Aorta (tissue), 5 donors: ENCODE data around the gene KIAA0408. TPM values are rescaled to one million over a fixed set of nuclear protein-coding genes. Genes with fewer than 3 reads are reported as not detected.
"Not testable (repeated sequence)": the region's sequence is repeated elsewhere in the genome, so short reads cannot be mapped to it uniquely, and the experiment has no call there.

ENCODE experiments used
- ATAC-seq: fragments of 200-7000 bp; cut with Tn5 transposase; one replicate; pipeline ENCODE4 v1.9.1; 2022; ENCODE audit warnings: moderate library complexity; ENCODE audit not compliant: low FRiP score
- DNase-seq, 2 donors: peaks; one replicate each; pipeline ENCODE4 v3.0.0-alpha.2; 2020
- H3K27ac ChIP-seq, 2 donors: one replicate each; pipeline ENCODE4 v1.5.1; 2013; ENCODE audit warnings: low read length in 2 of 2, mild to moderate bottlenecking in 2 of 2, moderate library complexity in 2 of 2, control low read depth in 1 of 2, inconsistent platforms in 1 of 2, low read depth in 1 of 2
- H3K27me3 ChIP-seq, 2 donors: one replicate each; pipeline ENCODE4 v1.6.1; 2013; ENCODE audit warnings: control low read depth in 1 of 2, low read length in 1 of 2, mild to moderate bottlenecking in 1 of 2, moderate library complexity in 1 of 2; ENCODE audit not compliant: insufficient read depth in 2 of 2, control insufficient read depth in 1 of 2
- H3K36me3 ChIP-seq, 2 donors: one replicate each; pipeline ENCODE4 v1.6.1; 2013; ENCODE audit warnings: control low read depth in 1 of 2, low read length in 1 of 2, mild to moderate bottlenecking in 1 of 2; ENCODE audit not compliant: insufficient read depth in 2 of 2, control insufficient read depth in 1 of 2
- H3K4me1 ChIP-seq, 2 donors: one replicate each; pipeline ENCODE4 v1.6.1; 2013; ENCODE audit warnings: low read length in 2 of 2, control low read depth in 1 of 2, mild to moderate bottlenecking in 1 of 2, moderate library complexity in 1 of 2; ENCODE audit not compliant: insufficient read depth in 2 of 2, control insufficient read depth in 1 of 2
- H3K4me3 ChIP-seq, 2 donors: one replicate each; pipeline ENCODE4 v1.5.1; 2013; ENCODE audit warnings: low read length in 2 of 2, control low read depth in 1 of 2, mild to moderate bottlenecking in 1 of 2
- H3K9me3 ChIP-seq: one replicate; pipeline ENCODE4 v1.6.1; 2013; ENCODE audit warnings: mild to moderate bottlenecking, low read length; ENCODE audit not compliant: control insufficient read depth
- WGBS, 2 donors: extraction: QIAGEN DNeasy Blood & Tissue Kit; methylation state at CpG; one replicate each; pipeline ENCODE4 v1.1.7; 2013; 5-methylcytosine and 5-hydroxymethylcytosine counted together
- intact Hi-C, 2 donors: fragments of 100-400 bp; cut with DNase I; formaldehyde crosslinking; loops; one replicate each; pipeline versions ENCODE4 v1.14.2 to v1.15.0; 2022
- polyA plus RNA-seq, 2 donors: library from polyadenylated mRNA; stranded (reverse); fragments of 200-250 nt; gene quantifications; one replicate each; pipeline ENCODE4 v1.2.3, GENCODE V29; 2013
- total RNA-seq, 2 donors: library from RNA; stranded (reverse); fragmentation: NEBNext Ultra II Directional; extraction: Animal tissue kit (Norgen Biotek cat#: 25700); gene quantifications; one replicate each; pipeline ENCODE4 v1.2.1, GENCODE V29; 2021
- donor health status: healthy with polysubstance abuse.
- donor health status: Bipolar disorder and iron deficiency.
- donor health status: DM: no; HTN: no; CAD: no.
- donor health status: DM: no; HTN: no; CAD: no.
- donor health status: DM: yes; HTN: yes; CAD: no.

Gene KIAA0408
- total and polyA plus RNA-seq, 4 donors = 0.63 to 6.2 (median 3.1) TPM

DNA sequence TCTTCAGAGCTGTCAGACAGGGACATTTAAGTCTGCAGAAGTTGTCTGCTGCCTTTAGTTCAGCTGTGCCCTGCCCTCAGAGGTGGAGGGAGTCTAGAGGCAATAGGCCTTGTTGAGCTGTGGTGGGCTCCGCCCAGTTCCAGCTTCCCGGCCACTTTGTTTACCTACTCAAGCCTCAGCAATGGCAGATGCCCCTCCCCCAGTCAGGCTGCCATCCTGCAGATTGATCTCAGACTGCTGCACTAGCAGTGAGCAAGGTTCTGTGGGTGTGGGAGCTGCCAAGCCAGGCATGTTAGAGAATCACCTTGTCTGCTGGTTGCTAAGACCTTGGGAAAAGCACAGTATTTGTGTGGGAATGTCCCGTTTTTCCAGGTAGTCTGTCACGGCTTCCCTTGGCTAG is 46.1 kb downstream of the KIAA0408 start:
- not testable (repeated sequence) for H3K9me3 ChIP-seq, DNase-seq, H3K27ac ChIP-seq, H3K4me3 ChIP-seq, H3K4me1 ChIP-seq, ATAC-seq, H3K27me3 ChIP-seq, H3K36me3 ChIP-seq
- intact Hi-C loops = loop anchor here in 1 of 2 donors (10.0 kb wide), 1 partner anchor 68 kb away; the partner anchor contains the start of gene ECHDC1
- WGBS, 2 donors = 77% methylated on average over 4 of the region's 4 CpGs

GRCh38 chr6:127412016-127412415 is 47.2 kb downstream of the KIAA0408 start:
- not testable (repeated sequence) for H3K36me3 ChIP-seq, H3K27ac ChIP-seq, ATAC-seq, H3K27me3 ChIP-seq, DNase-seq, H3K4me3 ChIP-seq, H3K4me1 ChIP-seq, H3K9me3 ChIP-seq
- 94 to 97% methylated on average over 8 of the region's 8 CpGs for WGBS, 2 donors
- intact Hi-C loops = loop anchor here in 1 of 2 donors (10.0 kb wide), 1 partner anchor 67 kb away; the partner anchor contains the start of gene ECHDC1

Other genes with a start within 250 kb of the KIAA0408 start
- 10 to 100 TPM; 63.9 to 65.2 TPM for gene RNF146, start 192.5 kb downstream of the KIAA0408 start, total RNA-seq
- 10 to 100 TPM; 60.3 to 60.7 TPM for gene RNF146, start 192.5 kb downstream of the KIAA0408 start, polyA plus RNA-seq
- 10 to 100 TPM; 28.2 to 44.0 TPM for gene ECHDC1, start 115.8 kb downstream of the KIAA0408 start, total RNA-seq
- gene ECHDC1, start 115.8 kb downstream of the KIAA0408 start, polyA plus RNA-seq = 10 to 100 TPM; 32.8 to 49.0 TPM
- not detected for gene C6orf58, start 117.8 kb upstream of the KIAA0408 start, total RNA-seq
- gene C6orf58, start 117.8 kb upstream of the KIAA0408 start, polyA plus RNA-seq = not detected